ENCODE results near the gene ZNF652.

DNA sequence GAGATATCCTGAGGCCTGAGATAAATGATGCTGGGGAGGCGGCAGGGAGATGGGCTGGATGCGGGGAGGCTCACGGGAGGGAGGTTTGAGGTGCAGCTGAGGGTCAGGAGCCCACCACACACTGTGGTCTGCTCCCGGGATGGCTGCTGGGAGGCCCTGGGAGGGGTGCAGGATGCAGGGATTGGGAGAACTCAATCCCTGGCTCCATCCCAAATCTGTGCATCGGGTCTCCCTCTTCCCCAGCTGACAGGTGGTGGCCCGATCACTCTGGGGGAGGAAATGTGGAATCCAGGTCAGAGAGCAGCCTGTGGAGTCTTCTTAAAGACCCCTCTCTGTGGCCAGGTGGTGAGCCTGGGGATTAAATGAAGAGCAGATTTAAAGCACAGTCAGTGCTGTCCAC lies 40.7 kb upstream of the ZNF652 start:
- no peak for TF ChIP-seq EZH2 (IDR thresholded peaks at IDR 0.05; ENCODE audit: low read length, missing control alignments)
- TF ChIP-seq, protein P1, sequence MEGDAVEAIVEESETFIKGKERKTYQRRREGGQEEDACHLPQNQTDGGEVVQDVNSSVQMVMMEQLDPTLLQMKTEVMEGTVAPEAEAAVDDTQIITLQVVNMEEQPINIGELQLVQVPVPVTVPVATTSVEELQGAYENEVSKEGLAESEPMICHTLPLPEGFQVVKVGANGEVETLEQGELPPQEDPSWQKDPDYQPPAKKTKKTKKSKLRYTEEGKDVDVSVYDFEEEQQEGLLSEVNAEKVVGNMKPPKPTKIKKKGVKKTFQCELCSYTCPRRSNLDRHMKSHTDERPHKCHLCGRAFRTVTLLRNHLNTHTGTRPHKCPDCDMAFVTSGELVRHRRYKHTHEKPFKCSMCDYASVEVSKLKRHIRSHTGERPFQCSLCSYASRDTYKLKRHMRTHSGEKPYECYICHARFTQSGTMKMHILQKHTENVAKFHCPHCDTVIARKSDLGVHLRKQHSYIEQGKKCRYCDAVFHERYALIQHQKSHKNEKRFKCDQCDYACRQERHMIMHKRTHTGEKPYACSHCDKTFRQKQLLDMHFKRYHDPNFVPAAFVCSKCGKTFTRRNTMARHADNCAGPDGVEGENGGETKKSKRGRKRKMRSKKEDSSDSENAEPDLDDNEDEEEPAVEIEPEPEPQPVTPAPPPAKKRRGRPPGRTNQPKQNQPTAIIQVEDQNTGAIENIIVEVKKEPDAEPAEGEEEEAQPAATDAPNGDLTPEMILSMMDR (conservative IDR thresholded peaks at IDR 0.05 in 1 of 2, IDR thresholded peaks at IDR 0.05 in 1 of 2; ENCODE audit: low read depth in 1 of 2, low read length in 2 of 2), result no peak
